GM10248 (cell line): Measurements from ENCODE around the gene SORBS2.

Experiments
- CTCF ChIA-PET: fragments of 300-600 bp; sonication (Branson Sonifier 250); formaldehyde crosslinking; extraction: SDS; loops from one replicate; lab custom pipeline; 2021; ENCODE audit warnings: antibody characterized with exemption; lab: Yijun Ruan, JAX
- POLR2A ChIA-PET: fragments of 350-650 bp; sonication (Branson Sonifier 250); formaldehyde crosslinking; extraction: SDS; loops from one replicate; lab custom pipeline; 2020; ENCODE audit warnings: antibody characterized with exemption; lab: Yijun Ruan, JAX
- DNase-seq: peaks from one replicate; pipeline ENCODE4 v3.0.0; 2012; ENCODE audit errors: extremely low spot score
- TF ChIP-seq, protein P1 (sequence below): IDR thresholded peaks from 2 replicates; pipeline ENCODE4 v1.5.1; 2012; ENCODE audit warnings: mild to moderate bottlenecking, low read depth; ENCODE audit errors: extremely low read depth, missing control alignments, control extremely low read depth

Gene SORBS2

DNA sequence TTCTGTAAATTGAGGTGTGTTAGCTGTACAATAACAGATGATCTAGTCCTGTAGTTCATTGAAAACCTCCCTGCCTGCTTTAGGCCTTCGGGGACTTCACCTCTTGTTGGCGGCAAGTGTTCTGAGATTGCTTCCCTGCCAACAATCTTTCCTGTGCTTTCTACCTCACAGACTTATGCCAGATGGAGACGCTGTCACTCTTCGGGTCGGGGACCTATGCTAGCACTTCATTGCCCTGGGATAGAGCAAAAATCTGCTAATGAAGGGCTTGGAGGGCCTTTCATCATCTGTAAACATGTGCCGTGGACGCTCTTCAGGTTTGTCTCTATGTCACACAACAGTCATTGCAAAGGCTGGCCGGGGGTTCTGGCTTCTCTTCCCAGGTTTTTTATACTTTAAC is 272.0 kb downstream of the SORBS2 start:
- ChIA-PET CTCF (interaction anchor here (2.1 to 3.6 kb wide), 2 partner anchors 12 to 35 kb away, joined by 6 to 11 read pairs; no protein-coding TSS in a partner anchor), POLR2A (no interaction called here)
- DNase-seq, result no peak
- TF ChIP-seq, protein P1, sequence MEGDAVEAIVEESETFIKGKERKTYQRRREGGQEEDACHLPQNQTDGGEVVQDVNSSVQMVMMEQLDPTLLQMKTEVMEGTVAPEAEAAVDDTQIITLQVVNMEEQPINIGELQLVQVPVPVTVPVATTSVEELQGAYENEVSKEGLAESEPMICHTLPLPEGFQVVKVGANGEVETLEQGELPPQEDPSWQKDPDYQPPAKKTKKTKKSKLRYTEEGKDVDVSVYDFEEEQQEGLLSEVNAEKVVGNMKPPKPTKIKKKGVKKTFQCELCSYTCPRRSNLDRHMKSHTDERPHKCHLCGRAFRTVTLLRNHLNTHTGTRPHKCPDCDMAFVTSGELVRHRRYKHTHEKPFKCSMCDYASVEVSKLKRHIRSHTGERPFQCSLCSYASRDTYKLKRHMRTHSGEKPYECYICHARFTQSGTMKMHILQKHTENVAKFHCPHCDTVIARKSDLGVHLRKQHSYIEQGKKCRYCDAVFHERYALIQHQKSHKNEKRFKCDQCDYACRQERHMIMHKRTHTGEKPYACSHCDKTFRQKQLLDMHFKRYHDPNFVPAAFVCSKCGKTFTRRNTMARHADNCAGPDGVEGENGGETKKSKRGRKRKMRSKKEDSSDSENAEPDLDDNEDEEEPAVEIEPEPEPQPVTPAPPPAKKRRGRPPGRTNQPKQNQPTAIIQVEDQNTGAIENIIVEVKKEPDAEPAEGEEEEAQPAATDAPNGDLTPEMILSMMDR, result no peak

DNA sequence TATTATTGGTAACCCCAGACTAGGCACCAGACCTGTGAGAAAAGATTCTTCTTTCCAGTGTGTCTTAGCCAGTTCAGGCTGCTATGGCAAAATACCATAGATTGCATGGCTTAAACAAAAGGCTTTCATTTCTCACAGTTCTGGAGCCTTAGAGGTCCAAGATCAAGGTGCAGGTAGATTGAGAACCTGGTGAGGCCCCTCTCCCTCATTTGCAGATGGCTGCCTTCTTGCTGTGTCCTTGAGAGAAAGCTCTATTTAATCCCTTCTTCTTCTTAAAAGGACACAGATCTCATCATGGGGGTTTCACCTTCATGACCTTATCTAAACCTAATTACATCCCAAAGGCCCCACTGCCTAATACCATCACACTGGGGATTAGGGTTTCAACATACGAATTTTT is 273.2 kb downstream of the SORBS2 start:
- TF ChIP-seq, protein P1, result no peak
- no peak for DNase-seq
- ChIA-PET POLR2A (no interaction called here), CTCF (interaction anchor here (1.0 to 2.1 kb wide), 3 partner anchors 11 to 36 kb away, joined by 4 to 6 read pairs (median 6); no protein-coding TSS in a partner anchor)

DNA sequence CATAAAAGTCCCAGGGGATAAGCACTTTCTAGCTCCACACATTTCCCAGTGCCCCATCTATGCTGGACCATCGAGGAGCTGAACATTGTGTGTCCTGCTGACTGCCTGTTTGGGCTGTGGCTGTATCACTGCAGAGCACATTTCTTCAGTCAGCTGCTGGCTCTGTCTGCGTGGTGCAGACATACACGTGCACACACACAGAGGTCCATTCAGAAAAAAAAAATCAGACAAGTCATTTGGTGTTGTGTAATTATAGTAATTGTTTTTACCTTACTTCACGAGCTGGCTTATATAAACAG is 275.6 kb downstream of the SORBS2 start:
- TF ChIP-seq, protein P1, result no peak
- no peak for DNase-seq
- CTCF ChIA-PET, result interaction anchor here (0.7 to 1.5 kb wide), 4 partner anchors 8 to 61 kb away, joined by 3 to 7 read pairs (median 4); no protein-coding TSS in a partner anchor
- POLR2A ChIA-PET, result no interaction called here

DNA sequence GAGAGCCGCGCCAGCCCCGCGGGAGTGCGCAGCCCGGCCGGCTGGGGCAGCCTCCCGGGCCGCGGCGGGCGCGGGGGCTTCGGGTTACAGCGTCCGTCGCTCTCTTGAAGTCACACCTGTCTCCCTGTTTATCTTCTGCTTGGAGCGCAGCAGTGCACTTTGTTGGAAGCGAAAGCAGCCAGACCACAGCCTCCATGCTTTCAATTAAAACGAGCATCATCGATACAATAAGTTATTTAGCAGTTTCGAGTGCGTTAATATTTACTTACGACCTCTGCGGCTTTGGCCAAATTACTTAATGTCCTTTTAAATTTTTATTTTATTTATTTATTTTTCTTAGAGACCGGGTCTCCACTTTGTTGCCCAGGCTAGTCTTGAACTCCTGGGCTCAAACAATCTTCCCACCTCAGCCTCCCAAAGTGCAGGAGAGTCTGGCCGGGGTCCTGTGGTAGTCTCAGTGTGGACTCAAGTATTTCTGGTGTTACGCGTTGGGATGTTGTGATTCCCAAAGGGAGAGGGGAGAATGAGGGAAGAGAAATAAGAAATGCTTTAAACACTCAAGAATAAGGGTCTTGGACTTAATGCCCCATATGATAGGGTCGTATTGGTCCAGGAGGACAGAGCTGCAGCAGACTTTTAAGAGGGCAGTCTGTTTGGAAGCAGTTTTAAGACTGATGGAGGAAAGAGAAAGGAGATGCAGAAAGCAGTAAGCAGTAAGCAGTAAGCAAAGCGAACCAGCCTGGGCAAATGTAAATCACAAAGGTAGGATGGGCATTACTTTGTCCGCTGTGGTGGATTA is 276.2 kb downstream of the SORBS2 start:
- TF ChIP-seq, protein P1, result no peak
- POLR2A ChIA-PET, result no interaction called here
- CTCF ChIA-PET, result interaction anchor here (0.7 to 2.2 kb wide), 5 partner anchors 8 to 62 kb away, joined by 3 to 9 read pairs (median 4); no protein-coding TSS in a partner anchor
- no peak for DNase-seq
